Measurements from ENCODE around the gene TSC22D4. TPM values are rescaled to one million over a fixed set of nuclear protein-coding genes. Genes with fewer than 3 reads are reported as not detected.

The TSC22D4 gene
- total and polyA plus RNA-seq, 2 donors (not counting 3 experiments of a cell fraction or from before 2014, with no cell fraction given), result 40.1 to 84.4 TPM

DNA sequence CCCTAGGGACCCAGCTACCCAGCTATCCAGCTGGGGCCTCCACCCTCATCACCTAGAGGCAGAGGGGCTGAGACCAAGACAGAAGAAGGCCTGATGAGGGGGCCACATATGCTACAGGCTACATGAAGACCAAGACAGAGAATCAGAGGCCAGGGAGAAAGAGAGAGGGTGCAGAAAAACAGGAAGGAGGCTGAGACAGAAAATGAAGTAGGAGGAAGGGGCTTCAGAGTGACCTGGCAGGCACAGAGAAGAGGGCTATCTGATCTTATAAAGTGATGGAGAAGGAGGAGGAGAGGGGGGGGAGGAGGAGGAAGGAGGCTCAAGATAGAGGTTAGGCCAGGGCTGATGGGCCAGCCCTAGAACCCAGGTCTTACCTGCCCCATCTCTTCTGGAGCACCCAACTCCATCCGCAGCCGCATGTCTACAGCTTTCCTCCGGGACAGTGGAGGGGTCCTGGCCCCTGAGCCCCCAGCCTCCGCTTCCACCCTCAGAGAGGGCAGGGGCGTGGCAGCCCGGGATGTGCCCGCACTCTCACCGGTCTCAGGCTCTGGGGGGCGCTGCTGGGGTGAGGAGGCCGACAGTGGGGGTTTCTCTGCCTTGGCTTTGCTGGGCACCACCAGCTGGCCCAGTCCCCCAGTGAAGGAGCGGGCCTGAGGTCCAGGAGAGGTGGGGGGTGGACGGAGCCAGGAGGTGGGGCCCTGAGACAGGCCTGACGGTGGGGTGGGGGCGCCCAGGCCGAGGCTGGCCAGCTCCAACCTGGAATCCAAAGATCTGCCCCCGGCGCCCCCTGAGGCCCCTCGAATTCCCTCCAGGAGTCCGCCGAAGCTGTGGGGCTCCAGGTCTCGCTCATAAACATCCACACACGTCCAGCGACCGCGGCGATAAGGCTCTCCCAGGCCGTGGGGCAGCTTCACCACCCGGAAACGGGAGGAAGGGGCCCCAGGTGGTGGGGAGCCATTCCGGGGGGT, 1.8 kb downstream of the TSC22D4 start:
- H3K36me3 ChIP-seq (ENCODE audit: control insufficient read depth in 2 of 2, extremely low read depth in 1 of 2, insufficient read depth in 2 of 2, low read length in 2 of 2), result peaks cover 2 to 9% of the 10 kb centered on the region in 2 experiments
- DNase-seq (ENCODE audit: low read depth, low spot score) (peak; percentile 35), FAIRE-seq (peak; percentile 59)
- ChIA-PET CTCF (interaction anchor here (0.7 to 7.8 kb wide), 10 partner anchors 8 to 135 kb away, joined by 3 to 70 read pairs (median 5); partner anchors contain the start of genes FBXO24, LRCH4, MOSPD3 and SPACDR), POLR2A (no interaction called here)
- peaks cover 29% of the 10 kb centered on the region for H3K4me1 ChIP-seq (ENCODE audit: control insufficient read depth, extremely low read depth, insufficient read depth, low read length)
- peak overlapping the region; percentile 91 to 99 (median 91) for H3K4me3 ChIP-seq (replicated peaks in 1 of 3; ENCODE audit: insufficient read depth in 1 of 3, low read depth in 1 of 3, low read length in 3 of 3)
- no peak overlapping the region for H2AFZ ChIP-seq (ENCODE audit: low read depth, low read length)
- dilution Hi-C loops (cut with MboI; ENCODE audit: extremely low pct_ligation_motif_present, low sequenced_read_pairs), result no loop called here
- BruUV-seq (replicated peaks), result no TSS peak
- H3K27me3 ChIP-seq (ENCODE audit: control insufficient read depth in 2 of 2, insufficient read depth in 2 of 2, low read length in 2 of 2), result no peaks in the 10 kb centered on the region
- no peak for TF ChIP-seq GATA2 (IDR thresholded peaks at IDR 0.05; ENCODE audit: insufficient read depth, insufficient read length, low read depth, low read length)
- TF ChIP-seq, protein P1, sequence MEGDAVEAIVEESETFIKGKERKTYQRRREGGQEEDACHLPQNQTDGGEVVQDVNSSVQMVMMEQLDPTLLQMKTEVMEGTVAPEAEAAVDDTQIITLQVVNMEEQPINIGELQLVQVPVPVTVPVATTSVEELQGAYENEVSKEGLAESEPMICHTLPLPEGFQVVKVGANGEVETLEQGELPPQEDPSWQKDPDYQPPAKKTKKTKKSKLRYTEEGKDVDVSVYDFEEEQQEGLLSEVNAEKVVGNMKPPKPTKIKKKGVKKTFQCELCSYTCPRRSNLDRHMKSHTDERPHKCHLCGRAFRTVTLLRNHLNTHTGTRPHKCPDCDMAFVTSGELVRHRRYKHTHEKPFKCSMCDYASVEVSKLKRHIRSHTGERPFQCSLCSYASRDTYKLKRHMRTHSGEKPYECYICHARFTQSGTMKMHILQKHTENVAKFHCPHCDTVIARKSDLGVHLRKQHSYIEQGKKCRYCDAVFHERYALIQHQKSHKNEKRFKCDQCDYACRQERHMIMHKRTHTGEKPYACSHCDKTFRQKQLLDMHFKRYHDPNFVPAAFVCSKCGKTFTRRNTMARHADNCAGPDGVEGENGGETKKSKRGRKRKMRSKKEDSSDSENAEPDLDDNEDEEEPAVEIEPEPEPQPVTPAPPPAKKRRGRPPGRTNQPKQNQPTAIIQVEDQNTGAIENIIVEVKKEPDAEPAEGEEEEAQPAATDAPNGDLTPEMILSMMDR (IDR thresholded peaks at IDR 0.05; ENCODE audit: extremely low read depth in 1 of 2, insufficient read depth in 1 of 2, low read depth in 1 of 2, low read length in 2 of 2), result peak; percentile 31 to 53
- no peaks in the 10 kb centered on the region for H4K20me1 ChIP-seq (replicated peaks; ENCODE audit: control insufficient read depth, extremely low read depth, insufficient read depth, low read length)
- H3K79me2 ChIP-seq (ENCODE audit: control insufficient read depth, insufficient read depth, low read length), result peaks cover 47% of the 10 kb centered on the region
- no peaks in the 10 kb centered on the region for H3K9me1 ChIP-seq (replicated peaks; ENCODE audit: control insufficient read depth, extremely low read depth, insufficient read depth, low read length)
- H3K9me3 ChIP-seq (replicated peaks; ENCODE audit: control insufficient read depth, insufficient read depth, low read length), result no peaks in the 10 kb centered on the region
- peak overlapping the region; percentile 58 for H3K4me2 ChIP-seq (ENCODE audit: insufficient read depth, low read length)
- H3K9ac ChIP-seq (replicated peaks; ENCODE audit: extremely low read depth, insufficient read depth, low read length), result peak overlapping the region; percentile 41
- H3K27ac ChIP-seq (ENCODE audit: insufficient read depth, low read depth, low read length), result no peak overlapping the region
- intact Hi-C loops (cut with micrococcal nuclease), result no loop called here
